Measurements from ENCODE around the gene CORO6. TPM values are rescaled to one million over a fixed set of nuclear protein-coding genes. Genes with fewer than 3 reads are reported as not detected.

Gene CORO6
- total and polyA plus RNA-seq, 10 of the 15 experiments (the other 5 are each of a cell fraction or from before 2014, with no cell fraction given): 0.26 to 5.0 (median 1.7) TPM; not detected in 1

GRCh38 chr17:29566473-29567303 lies 56.0 kb downstream of the CORO6 start, which contains the start of gene ABHD15 (continued):
- TF ChIP-seq ATF3 (IDR thresholded peaks at IDR 0.05; ENCODE audit: borderline replicate concordance, extremely low read depth, low read depth, low read length) (no peak), MYC (IDR thresholded peaks at IDR 0.05; ENCODE audit: insufficient read depth, insufficient read length, insufficient replicate concordance, low read length, severe bottlenecking) (no peak), SRF (IDR thresholded peaks at IDR 0.05; ENCODE audit: low read depth in 2 of 2, low read length in 2 of 2) (no peak), EZH2 (IDR thresholded peaks at IDR 0.05; ENCODE audit: borderline replicate concordance, control insufficient read depth, low read depth, low read length) (no peak), TCF12 (IDR thresholded peaks at IDR 0.05; ENCODE audit: low read depth, low read length) (no peak), ZNF207 (IDR thresholded peaks at IDR 0.05; ENCODE audit: borderline replicate concordance) (no peak), HDAC2 (IDR thresholded peaks at IDR 0.05) (no peak), DPF2 (IDR thresholded peaks at IDR 0.05) (peak; percentile 41; the same call in 1 of the 2 replicates), E2F8 (IDR thresholded peaks at IDR 0.05; ENCODE audit: low read depth, partially characterized antibody) (no peak), EGR1 (IDR thresholded peaks at IDR 0.05; ENCODE audit: borderline replicate concordance in 1 of 2, low read depth in 2 of 2, low read length in 2 of 2) (0 out of 3 replicates have a peak, but pooled peaks of 1 of the 2 experiments have one; percentile 2), ETV6 (conservative IDR thresholded peaks at IDR 0.05 in 1 of 2, IDR thresholded peaks at IDR 0.05 in 1 of 2; ENCODE audit: borderline replicate concordance in 1 of 2, low read depth in 1 of 2) (no peak), FOS (IDR thresholded peaks at IDR 0.05; ENCODE audit: borderline replicate concordance, extremely low read depth, insufficient read length) (no peak)
